Nephron (organoid): ENCODE data around the gene GSTP1.
A peak's percentile ranks its signal among the peaks of the same experiment; 100 is the strongest.
"Not testable (repeated sequence)": the region's sequence is repeated elsewhere in the genome, so short reads cannot be mapped to it uniquely, and the experiment has no call there.

Experiments used
- H3K27ac Mint-ChIP-seq, 3 experiments: 2 replicates each; pipeline ENCODE4 v1.8.0; 2020; ENCODE audit warnings: mixed read lengths in 3 of 3, mild to moderate bottlenecking in 2 of 3, moderate library complexity in 1 of 3
- H3K27me3 Mint-ChIP-seq: 2 replicates; pipeline ENCODE4 v1.8.0; 2021; ENCODE audit warnings: low read depth, mild to moderate bottlenecking, moderate library complexity, mixed read lengths
- H3K36me3 Mint-ChIP-seq: 2 replicates; pipeline ENCODE4 v1.8.0; 2020; ENCODE audit warnings: low read depth, mixed read lengths
- H3K4me1 Mint-ChIP-seq: 2 replicates; pipeline ENCODE4 v1.8.0; 2020; ENCODE audit warnings: mixed read lengths
- H3K4me3 Mint-ChIP-seq, 3 experiments: 2 replicates each; pipeline ENCODE4 v1.8.0; 2020; ENCODE audit warnings: mild to moderate bottlenecking in 3 of 3, mixed read lengths in 3 of 3, moderate library complexity in 2 of 3
- H3K9me3 Mint-ChIP-seq: 2 replicates; pipeline ENCODE4 v1.8.0; 2020; ENCODE audit warnings: mixed read lengths
- TF ChIP-seq, protein P1 (sequence below), 3 experiments: fragments of 200-600 bp; sonication (generic); IDR thresholded peaks; one replicate each; pipeline ENCODE4 v1.5.0; 2021; ENCODE audit warnings: antibody characterized with exemption in 3 of 3; ENCODE audit not compliant: unreplicated experiment in 3 of 3

The GSTP1 gene

DNA sequence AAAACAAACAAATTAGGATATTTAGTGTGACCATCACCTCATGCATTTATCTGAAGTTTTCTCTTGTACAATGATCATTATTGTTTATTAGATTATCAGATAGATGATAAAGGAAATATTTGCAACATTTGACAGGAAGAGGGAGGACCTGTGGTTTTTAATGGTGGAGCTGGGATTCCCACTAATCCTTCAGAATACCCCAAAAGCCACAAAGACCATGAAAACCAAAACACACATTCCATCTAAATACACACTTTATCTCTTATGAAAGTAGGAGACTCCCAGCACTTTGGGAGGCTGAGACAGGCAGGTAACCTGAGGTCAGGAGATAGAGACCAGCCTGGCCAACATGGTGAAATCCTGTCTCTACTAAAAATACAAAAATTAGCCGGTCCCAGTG is 15.5 kb downstream of the GSTP1 start:
- H3K4me3 Mint-ChIP-seq: no peak overlapping the region
- TF ChIP-seq, protein P1, sequence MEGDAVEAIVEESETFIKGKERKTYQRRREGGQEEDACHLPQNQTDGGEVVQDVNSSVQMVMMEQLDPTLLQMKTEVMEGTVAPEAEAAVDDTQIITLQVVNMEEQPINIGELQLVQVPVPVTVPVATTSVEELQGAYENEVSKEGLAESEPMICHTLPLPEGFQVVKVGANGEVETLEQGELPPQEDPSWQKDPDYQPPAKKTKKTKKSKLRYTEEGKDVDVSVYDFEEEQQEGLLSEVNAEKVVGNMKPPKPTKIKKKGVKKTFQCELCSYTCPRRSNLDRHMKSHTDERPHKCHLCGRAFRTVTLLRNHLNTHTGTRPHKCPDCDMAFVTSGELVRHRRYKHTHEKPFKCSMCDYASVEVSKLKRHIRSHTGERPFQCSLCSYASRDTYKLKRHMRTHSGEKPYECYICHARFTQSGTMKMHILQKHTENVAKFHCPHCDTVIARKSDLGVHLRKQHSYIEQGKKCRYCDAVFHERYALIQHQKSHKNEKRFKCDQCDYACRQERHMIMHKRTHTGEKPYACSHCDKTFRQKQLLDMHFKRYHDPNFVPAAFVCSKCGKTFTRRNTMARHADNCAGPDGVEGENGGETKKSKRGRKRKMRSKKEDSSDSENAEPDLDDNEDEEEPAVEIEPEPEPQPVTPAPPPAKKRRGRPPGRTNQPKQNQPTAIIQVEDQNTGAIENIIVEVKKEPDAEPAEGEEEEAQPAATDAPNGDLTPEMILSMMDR (IDR thresholded peaks at IDR 0.05; ENCODE audit: unreplicated experiment in 3 of 3): no peak
- peaks cover 8% of the 10 kb centered on the region for H3K27me3 Mint-ChIP-seq
- peaks cover 6% of the 10 kb centered on the region for H3K9me3 Mint-ChIP-seq
- no peaks in the 10 kb centered on the region for H3K36me3 Mint-ChIP-seq
- no peak overlapping the region for H3K27ac Mint-ChIP-seq
- H3K4me1 Mint-ChIP-seq: no peaks in the 10 kb centered on the region

DNA sequence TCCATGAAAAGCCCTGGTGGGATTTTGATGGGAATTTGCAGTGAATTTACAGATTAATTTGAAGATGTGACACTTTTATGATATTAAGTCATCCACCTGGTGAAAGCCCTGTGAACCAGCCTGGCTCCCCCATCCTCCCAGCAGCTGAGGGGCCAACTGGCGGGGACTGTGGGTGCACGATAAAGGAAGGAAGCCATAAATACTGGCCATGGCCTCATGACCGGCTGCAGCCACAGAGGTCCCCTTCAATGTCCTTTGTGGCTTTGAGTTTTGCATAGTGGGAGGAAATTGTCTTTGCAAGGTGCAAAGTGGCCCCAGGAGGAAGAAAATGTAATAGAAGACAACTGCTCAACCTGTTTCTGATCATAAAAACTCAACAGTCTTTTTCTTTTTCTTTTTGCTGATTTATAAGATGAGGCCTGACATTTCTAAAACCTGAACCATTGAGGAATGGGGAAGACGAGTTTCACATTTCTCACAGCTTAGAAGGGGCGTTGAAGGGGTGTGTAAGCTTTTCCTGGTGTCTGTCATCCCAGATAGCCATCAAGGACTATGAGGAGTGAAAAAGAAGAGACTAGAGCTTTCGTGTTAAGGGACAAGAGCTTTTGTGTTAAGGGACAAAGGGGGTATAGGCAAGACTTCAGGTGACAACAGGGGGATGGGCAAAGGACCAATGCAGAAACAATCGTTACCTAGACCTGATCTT is 16.9 kb downstream of the GSTP1 start:
- Mint-ChIP-seq H3K9me3 (peaks cover 6% of the 10 kb centered on the region), H3K4me1 (peaks cover under 1% of the 10 kb centered on the region), H3K36me3 (no peaks in the 10 kb centered on the region), H3K27me3 (peaks cover 8% of the 10 kb centered on the region), H3K4me3 (no peak overlapping the region), H3K27ac (no peak overlapping the region)
- TF ChIP-seq, protein P1 (IDR thresholded peaks at IDR 0.05; ENCODE audit: unreplicated experiment in 3 of 3): no peak

DNA sequence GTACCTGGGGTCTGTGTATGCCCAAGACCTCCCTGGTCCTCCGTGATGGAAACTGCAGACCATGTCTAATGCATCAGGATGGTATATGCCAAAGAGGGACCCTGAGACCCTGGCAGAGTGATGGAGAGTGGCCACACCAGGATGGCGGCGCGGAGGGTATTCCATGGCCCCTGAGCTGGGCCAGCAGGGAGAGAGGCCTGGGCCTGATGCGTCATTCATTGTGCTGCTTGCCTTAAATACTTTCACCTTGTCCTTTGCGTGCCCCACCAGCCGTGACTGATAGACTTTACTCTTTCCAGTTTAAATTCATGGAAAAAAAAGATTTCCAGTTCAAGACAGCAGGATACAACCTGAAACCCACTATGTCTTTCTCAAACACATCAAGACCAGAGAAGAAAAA is 17.5 kb downstream of the GSTP1 start:
- peaks cover 6% of the 10 kb centered on the region for H3K9me3 Mint-ChIP-seq
- H3K27me3 Mint-ChIP-seq: peaks cover 8% of the 10 kb centered on the region
- H3K4me1 Mint-ChIP-seq: peaks cover 6% of the 10 kb centered on the region
- no peak overlapping the region for H3K4me3 Mint-ChIP-seq
- TF ChIP-seq, protein P1 (IDR thresholded peaks at IDR 0.05; ENCODE audit: unreplicated experiment in 3 of 3): no peak
- H3K36me3 Mint-ChIP-seq: no peaks in the 10 kb centered on the region
- H3K27ac Mint-ChIP-seq: no peak overlapping the region

DNA sequence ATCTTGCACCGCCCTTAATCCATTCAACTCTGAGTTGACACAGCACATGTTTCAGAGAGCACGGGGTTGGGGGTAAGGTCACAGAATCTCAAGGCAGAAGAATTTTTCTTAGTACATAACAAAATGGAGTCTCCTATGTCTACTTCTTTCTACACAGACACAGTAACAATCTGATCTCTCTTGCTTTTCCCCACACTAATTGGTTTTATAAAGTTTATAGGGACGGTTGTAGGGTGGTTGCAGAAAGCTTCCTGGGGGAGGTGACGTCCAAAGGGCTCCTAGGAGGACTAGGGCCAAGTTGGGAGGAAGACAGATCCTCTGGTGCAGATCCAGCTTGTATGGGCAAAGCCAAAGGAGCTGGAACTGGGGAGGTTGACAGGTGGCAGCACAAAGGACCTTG is 20.5 kb downstream of the GSTP1 start:
- not testable (repeated sequence) for H3K9me3 Mint-ChIP-seq, H3K27me3 Mint-ChIP-seq, H3K4me1 Mint-ChIP-seq, H3K27ac Mint-ChIP-seq, H3K36me3 Mint-ChIP-seq
- peak overlapping the region; percentile 68 to 79 (median 74) for H3K4me3 Mint-ChIP-seq

DNA sequence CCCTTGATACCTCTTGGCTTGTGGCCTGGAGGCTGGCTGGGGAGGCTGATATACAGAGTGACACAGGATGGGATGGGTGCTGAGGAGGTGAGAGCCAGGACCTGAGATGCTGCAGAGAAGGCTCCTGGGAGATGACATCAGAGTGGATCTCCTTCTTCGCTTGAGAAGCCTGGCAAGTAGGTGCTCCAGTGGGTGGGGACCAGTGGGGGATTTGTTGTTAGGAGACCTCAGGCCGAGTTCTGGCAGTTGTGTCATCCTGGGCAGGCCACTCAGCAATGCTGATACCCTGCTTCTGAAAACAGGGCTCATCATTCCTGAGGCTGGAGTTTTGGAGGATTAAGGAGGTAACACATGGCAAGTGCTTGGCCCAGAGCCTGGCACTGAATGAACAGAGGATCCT is 21.2 kb downstream of the GSTP1 start:
- Mint-ChIP-seq H3K27me3 (peaks cover 8% of the 10 kb centered on the region), H3K9me3 (peaks cover 3% of the 10 kb centered on the region), H3K4me3 (peak overlapping the region; percentile 68 to 79 (median 74)), H3K4me1 (peaks cover 6% of the 10 kb centered on the region), H3K27ac (no peak overlapping the region), H3K36me3 (peaks cover 9% of the 10 kb centered on the region)
- TF ChIP-seq, protein P1 (IDR thresholded peaks at IDR 0.05; ENCODE audit: unreplicated experiment in 3 of 3): no peak

DNA sequence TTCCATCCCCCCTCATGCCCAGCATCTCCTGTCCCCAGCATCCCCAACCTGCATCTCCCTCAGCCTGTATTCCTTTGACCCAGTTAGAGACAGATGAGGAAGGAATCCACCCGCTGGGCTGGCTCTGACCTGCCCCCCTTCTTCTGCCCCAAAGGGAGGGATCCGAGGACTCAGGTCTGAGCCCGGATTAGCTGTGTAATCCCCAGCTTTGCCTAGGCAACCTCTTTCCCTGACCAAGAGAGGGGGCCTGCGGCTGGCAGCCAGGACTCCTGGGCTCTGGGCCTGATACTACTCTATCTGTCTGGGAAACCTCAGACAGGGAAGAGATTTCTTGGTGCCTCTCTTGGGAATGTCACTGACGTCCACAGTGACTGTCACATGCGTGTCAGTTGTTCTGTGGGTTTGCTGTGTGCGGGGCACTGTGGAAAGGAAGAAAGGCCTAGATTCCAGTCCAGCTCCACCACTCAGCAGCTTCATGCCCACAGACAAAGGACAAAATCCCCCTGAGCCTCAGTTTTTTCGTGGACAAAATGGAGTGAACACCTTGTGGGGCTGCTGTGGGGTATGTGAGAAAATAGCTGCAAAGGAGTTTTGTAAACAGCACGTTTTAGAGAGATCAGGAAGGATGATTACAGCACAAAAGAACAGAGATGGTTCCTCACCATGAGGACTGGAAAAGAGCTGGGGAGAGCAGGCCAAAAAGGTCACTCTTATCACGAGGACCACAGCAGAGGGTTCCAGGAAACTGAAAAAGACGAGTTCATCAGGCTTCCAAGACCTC is 21.8 kb downstream of the GSTP1 start:
- peaks cover 3% of the 10 kb centered on the region for H3K9me3 Mint-ChIP-seq
- peaks cover 8% of the 10 kb centered on the region for H3K27me3 Mint-ChIP-seq
- TF ChIP-seq, protein P1 (IDR thresholded peaks at IDR 0.05; ENCODE audit: unreplicated experiment in 3 of 3): no peak

More for the DNA sequence above, 21.8 kb downstream of the GSTP1 start:
- Mint-ChIP-seq H3K27ac (peak overlapping the region in 2 of 3 experiments; percentile 16 to 24), H3K36me3 (peaks cover 13% of the 10 kb centered on the region), H3K4me1 (peaks cover 6% of the 10 kb centered on the region), H3K4me3 (peak overlapping the region; percentile 78 to 84 (median 84))
